ACC112 (cell line): ENCODE results near the gene RFX1.
"Not testable (repeated sequence)": the region's sequence is repeated elsewhere in the genome, so short reads cannot be mapped to it uniquely, and the experiment has no call there.

Experiments
- H2AFZ ChIP-seq: fragments of 200-600 bp; sonication (generic); one replicate; pipeline ENCODE4 v1.6.0; 2017; ENCODE audit warnings: antibody characterized with exemption, low read length; ENCODE audit not compliant: unreplicated experiment
- H3K27ac ChIP-seq: fragments of 200-600 bp; sonication (generic); 2 replicates; pipeline ENCODE4 v1.5.1; 2014; ENCODE audit warnings: low read depth, mild to moderate bottlenecking, antibody characterized with exemption, low read length, moderate library complexity
- H3K27me3 ChIP-seq: fragments of 200-600 bp; sonication (generic); 2 replicates; pipeline ENCODE4 v1.6.1; 2014; ENCODE audit warnings: mild to moderate bottlenecking, antibody characterized with exemption, low read length, moderate library complexity, mixed read lengths; ENCODE audit not compliant: insufficient read depth
- H3K36me3 ChIP-seq: fragments of 200-600 bp; sonication (generic); 2 replicates; pipeline ENCODE4 v1.6.1; 2016; ENCODE audit warnings: mild to moderate bottlenecking, antibody characterized with exemption, low read length, moderate library complexity, mixed read lengths; ENCODE audit not compliant: insufficient read depth
- H3K4me1 ChIP-seq: fragments of 200-600 bp; sonication (generic); one replicate; pipeline ENCODE4 v1.6.1; 2016; ENCODE audit warnings: low read length, mixed read lengths; ENCODE audit not compliant: insufficient read depth, unreplicated experiment, control insufficient read depth
- H3K4me3 ChIP-seq: fragments of 200-600 bp; sonication (generic); 2 replicates; pipeline ENCODE4 v1.5.1; 2014; ENCODE audit warnings: mild to moderate bottlenecking, low read depth, low read length
- H3K79me2 ChIP-seq: fragments of 200-600 bp; sonication (generic); one replicate; pipeline ENCODE4 v1.6.0; 2016; ENCODE audit warnings: low read length; ENCODE audit not compliant: control insufficient read depth, unreplicated experiment, insufficient read depth

Gene RFX1

DNA sequence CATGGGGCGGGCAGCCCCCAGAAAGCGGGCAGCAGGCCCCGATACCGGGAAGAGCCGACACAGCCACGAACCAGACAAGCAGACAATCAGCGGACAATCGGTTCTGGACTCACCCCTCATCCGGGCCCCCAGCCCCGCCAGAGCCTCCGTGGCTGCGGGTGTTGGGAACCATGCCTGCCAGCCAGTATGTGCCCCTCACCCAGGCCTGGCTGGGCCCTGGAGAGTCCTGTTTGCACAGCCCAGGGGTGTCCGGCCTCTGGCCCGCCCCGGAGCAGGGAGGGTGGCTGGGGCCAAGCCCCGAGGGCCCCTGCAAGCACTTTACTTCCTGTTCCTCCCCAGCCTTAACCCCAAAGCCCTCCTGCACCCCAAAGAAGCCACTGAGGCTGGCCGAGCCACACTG lies 75.7 kb downstream of the RFX1 start:
- no peak overlapping the region for H3K4me3 ChIP-seq
- no peaks in the 10 kb centered on the region for H3K79me2 ChIP-seq
- no peaks in the 10 kb centered on the region for H3K4me1 ChIP-seq
- no peaks in the 10 kb centered on the region for H3K27me3 ChIP-seq
- H2AFZ ChIP-seq: no peak overlapping the region
- no peak overlapping the region for H3K27ac ChIP-seq
- H3K36me3 ChIP-seq: no peaks in the 10 kb centered on the region

DNA sequence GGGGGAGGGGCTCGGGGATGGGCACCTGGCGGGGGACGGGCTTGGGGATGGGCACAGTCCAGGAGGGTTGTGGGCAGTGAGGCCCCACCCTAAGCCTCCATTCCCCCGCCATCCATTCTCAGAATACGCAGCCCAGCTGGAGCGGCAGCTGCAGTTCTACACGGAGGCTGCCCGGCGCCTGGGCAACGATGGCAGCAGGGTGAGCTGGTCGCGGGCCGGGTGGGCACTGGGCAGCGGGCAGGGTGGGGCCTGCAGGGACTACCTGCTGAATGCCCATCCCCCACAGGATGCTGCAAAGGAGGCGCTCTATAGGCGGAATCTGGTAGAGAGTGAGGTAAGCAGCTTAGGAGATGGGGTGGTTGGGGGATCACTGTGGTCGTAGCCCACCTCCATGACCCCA lies 76.2 kb downstream of the RFX1 start:
- Histone ChIP-seq H3K36me3 (no peaks in the 10 kb centered on the region), H3K4me3 (no peak overlapping the region), H2AFZ (no peak overlapping the region), H3K4me1 (no peaks in the 10 kb centered on the region), H3K27ac (no peak overlapping the region), H3K27me3 (no peaks in the 10 kb centered on the region), H3K79me2 (no peaks in the 10 kb centered on the region)

GRCh38 chr19:13929340-13929739 lies 76.8 kb downstream of the RFX1 start:
- Histone ChIP-seq H2AFZ (no peak overlapping the region), H3K79me2 (no peaks in the 10 kb centered on the region), H3K27ac (no peak overlapping the region), H3K36me3 (no peaks in the 10 kb centered on the region), H3K4me3 (no peak overlapping the region), H3K4me1 (no peaks in the 10 kb centered on the region), H3K27me3 (no peaks in the 10 kb centered on the region)

DNA sequence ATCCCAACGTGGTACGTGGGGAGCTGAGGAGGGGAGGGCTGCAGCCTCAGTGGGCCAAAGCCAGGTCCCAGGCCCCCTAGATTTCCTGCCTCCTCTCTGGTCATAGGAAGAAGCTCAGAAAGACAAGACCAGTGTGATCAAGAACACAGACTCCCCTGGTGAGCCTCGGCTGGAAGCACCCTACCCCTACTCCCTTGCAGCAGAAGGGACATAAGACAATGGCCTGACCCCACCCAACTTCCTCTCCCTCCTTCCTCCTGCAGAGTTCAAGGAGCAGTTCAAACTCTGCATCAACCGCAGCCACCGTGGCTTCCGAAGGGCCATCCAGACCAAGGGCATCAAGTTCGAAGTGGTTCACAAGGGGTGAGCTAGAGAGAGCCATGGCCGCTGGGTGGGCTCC lies 79.4 kb downstream of the RFX1 start:
- no peaks in the 10 kb centered on the region for H3K79me2 ChIP-seq
- H3K4me1 ChIP-seq: no peaks in the 10 kb centered on the region
- H3K4me3 ChIP-seq: no peak overlapping the region
- H3K36me3 ChIP-seq: peaks cover 1% of the 10 kb centered on the region; the same call in 1 of the 2 replicates
- H2AFZ ChIP-seq: no peak overlapping the region
- H3K27me3 ChIP-seq: no peaks in the 10 kb centered on the region
- H3K27ac ChIP-seq: no peak overlapping the region

DNA sequence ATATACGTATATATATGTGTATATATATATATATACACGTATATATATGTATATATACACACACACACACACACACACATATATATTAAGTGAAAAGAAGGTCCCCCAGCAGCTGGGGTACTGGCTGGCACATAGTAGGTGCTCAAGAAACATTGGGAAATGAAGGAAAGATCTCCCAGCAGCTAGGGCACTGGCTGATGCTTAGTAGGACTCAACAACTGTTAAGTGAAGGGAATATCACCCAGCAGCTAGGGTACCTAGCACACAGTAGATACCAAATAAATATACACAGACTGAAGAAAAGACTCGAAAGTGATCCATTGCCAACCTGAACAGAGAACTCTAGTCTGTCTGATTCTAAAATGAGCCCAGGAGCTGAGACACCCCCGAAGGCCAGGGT lies 80.1 kb downstream of the RFX1 start:
- Histone ChIP-seq H3K4me1 (no peaks in the 10 kb centered on the region), H3K27me3 (no peaks in the 10 kb centered on the region), H2AFZ (no peak overlapping the region), H3K27ac (no peak overlapping the region), H3K36me3 (peaks cover 8% of the 10 kb centered on the region), H3K79me2 (no peaks in the 10 kb centered on the region), H3K4me3 (no peak overlapping the region)

- no peaks in the 10 kb centered on the region for H3K4me1 ChIP-seq
- no peak overlapping the region for H2AFZ ChIP-seq
- H3K4me3 ChIP-seq: no peak overlapping the region
- no peak overlapping the region for H3K27ac ChIP-seq
- H3K79me2 ChIP-seq: no peaks in the 10 kb centered on the region
- H3K36me3 ChIP-seq: peaks cover 17% of the 10 kb centered on the region
- no peaks in the 10 kb centered on the region for H3K27me3 ChIP-seq
These were observed 82.7 kb downstream of the RFX1 start for GRCh38 chr19:13923194-13923987.

- H2AFZ ChIP-seq, H3K4me3 ChIP-seq, H3K27me3 ChIP-seq, H3K4me1 ChIP-seq, H3K27ac ChIP-seq, H3K79me2 ChIP-seq: not testable (repeated sequence)
- H3K36me3 ChIP-seq: peaks cover 17% of the 10 kb centered on the region
These were observed 84.0 kb downstream of the RFX1 start for GRCh38 chr19:13922118-13922517.

DNA sequence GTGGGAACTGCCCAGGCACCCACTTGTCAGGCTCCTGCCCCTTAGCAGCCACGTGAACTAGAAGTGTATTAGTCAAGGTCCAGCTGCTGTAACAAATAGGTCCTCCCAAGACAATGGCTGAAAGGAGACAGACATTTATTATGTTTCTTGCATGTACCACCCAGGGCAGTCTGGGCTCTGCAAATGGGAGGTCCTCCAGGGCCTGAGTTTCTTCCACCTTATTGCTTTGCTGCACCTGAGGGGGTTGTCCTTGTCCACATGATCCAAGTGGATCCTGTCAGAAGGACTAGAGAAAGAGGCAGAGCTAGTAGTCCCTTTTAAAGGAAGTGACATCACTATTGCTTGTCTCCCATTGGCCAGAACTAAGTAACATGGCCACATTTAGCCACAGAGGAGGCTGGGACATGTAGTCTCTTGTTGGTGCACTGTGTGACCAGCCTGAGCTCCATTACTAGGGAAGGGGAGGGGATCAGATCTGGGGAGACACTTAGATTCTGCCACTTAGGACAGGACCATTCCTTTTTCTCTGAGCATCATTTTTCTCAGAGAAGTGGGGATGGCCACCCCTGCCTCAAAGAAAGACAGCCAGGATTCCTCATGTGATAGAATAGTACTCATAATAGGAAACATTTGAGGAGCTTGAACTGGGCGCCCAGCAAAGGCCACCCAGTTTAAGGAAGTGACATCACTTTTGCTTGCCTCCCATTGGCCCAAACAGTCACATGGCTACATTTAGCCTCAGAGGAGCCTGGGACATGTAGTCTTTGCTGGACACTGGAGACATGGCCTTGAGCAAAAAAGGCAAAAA lies 85.0 kb downstream of the RFX1 start:
- Histone ChIP-seq H3K27ac (no peak overlapping the region), H3K36me3 (peaks cover 17% of the 10 kb centered on the region)

DNA sequence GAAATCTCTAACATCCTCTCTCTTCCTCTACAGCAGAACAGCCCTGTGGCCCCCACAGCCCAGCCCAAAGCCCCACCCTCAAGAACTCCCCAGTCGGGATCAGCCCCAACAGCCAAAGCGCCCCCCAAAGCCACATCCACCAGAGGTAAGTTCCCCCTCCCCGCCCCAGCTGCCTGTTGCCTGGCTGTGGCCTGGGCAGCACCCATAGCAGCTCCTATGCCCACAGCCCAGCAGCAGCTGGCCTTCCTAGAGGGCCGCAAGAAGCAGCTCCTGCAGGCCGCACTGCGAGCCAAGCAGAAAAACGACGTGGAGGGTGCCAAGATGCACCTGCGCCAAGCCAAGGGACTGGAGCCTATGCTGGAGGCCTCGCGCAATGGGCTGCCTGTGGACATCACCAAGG lies 85.6 kb downstream of the RFX1 start:
- H3K4me1 ChIP-seq: no peaks in the 10 kb centered on the region
- H3K27ac ChIP-seq: no peak overlapping the region
- H2AFZ ChIP-seq: no peak overlapping the region
- H3K79me2 ChIP-seq: no peaks in the 10 kb centered on the region
- H3K27me3 ChIP-seq: no peaks in the 10 kb centered on the region
- H3K4me3 ChIP-seq: no peak overlapping the region
- H3K36me3 ChIP-seq: peaks cover 17% of the 10 kb centered on the region

More for the DNA sequence above, 85.0 kb downstream of the RFX1 start:
- Histone ChIP-seq H3K4me3 (no peak overlapping the region), H2AFZ (no peak overlapping the region), H3K79me2 (no peaks in the 10 kb centered on the region), H3K27me3 (no peaks in the 10 kb centered on the region), H3K4me1 (no peaks in the 10 kb centered on the region)

GRCh38 chr19:13918726-13919411 lies 87.3 kb downstream of the RFX1 start:
- H3K27me3 ChIP-seq: no peaks in the 10 kb centered on the region
- peaks cover 17% of the 10 kb centered on the region for H3K36me3 ChIP-seq
- no peaks in the 10 kb centered on the region for H3K4me1 ChIP-seq
- no peak overlapping the region for H3K4me3 ChIP-seq
- H3K79me2 ChIP-seq: no peaks in the 10 kb centered on the region
- H3K27ac ChIP-seq: no peak overlapping the region
- H2AFZ ChIP-seq: no peak overlapping the region
